Gastrocnemius medialis (tissue), 4 donors: ENCODE results near the gene ERC2.

ENCODE experiments used
- CTCF ChIP-seq, 5 experiments: fragments of 450-650 bp in 3 of 5; fragments of 200-600 bp in 2 of 5; sonication (generic) in 2 of 5; IDR thresholded peaks in 4 of 5; conservative IDR thresholded peaks in 1 of 5; 1 replicate in 4 of 5; 2 replicates in 1 of 5; pipeline ENCODE4 v1.5.1; 2016 to 2019; ENCODE audit warnings: antibody characterized with exemption in 5 of 5, mild to moderate bottlenecking in 3 of 5, moderate library complexity in 3 of 5
- POLR2A ChIP-seq, 2 donors: fragments of 450-650 bp; IDR thresholded peaks; one replicate each; pipeline ENCODE4 v1.6.1; 2017; ENCODE audit warnings: antibody characterized with exemption in 2 of 2, mild to moderate bottlenecking in 2 of 2, moderate library complexity in 2 of 2

GRCh38 chr3:55647063-55647462, 821.2 kb downstream of the ERC2 start:
- no peak for TF ChIP-seq POLR2A (IDR thresholded peaks at IDR 0.05)
- TF ChIP-seq CTCF (IDR thresholded peaks at IDR 0.05 in 4 of 5, conservative IDR thresholded peaks at IDR 0.05 in 1 of 5) = no peak
